Heart left ventricle (tissue), 16 donors: ENCODE measurements around the gene RHCG. TPM values are rescaled to one million over a fixed set of nuclear protein-coding genes. Genes with fewer than 3 reads are reported as not detected.

ENCODE experiments used
- ATAC-seq, 4 donors: fragments of 200-7000 bp; cut with Tn5 transposase; one replicate each; pipeline ENCODE4 v1.9.1; 2020 to 2022; ENCODE audit warnings: moderate library complexity in 4 of 4, mild to moderate bottlenecking in 3 of 4, moderate number of reproducible peaks in 1 of 4
- DNase-seq, 5 donors: peaks; one replicate each; pipeline ENCODE4 v3.0.0-alpha.2; 2020
- H3K27ac ChIP-seq, 12 donors: fragments of 200-600 bp; sonication (generic) in 4 of 12; one replicate each; pipeline versions ENCODE4 v1.5.0 to v1.8.0; 2016 to 2022; ENCODE audit warnings: mild to moderate bottlenecking in 2 of 12
- H3K27me3 ChIP-seq, 9 donors: fragments of 200-600 bp; sonication (generic) in 2 of 9; one replicate each; pipeline versions ENCODE4 v1.5.1 to v1.8.0; 2016 to 2022; ENCODE audit warnings: mild to moderate bottlenecking in 3 of 9
- H3K36me3 ChIP-seq, 9 donors: fragments of 200-600 bp; sonication (generic) in 2 of 9; one replicate each; pipeline versions ENCODE4 v1.5.0 to v1.8.0; 2018 to 2022; ENCODE audit warnings: mild to moderate bottlenecking in 2 of 9
- H3K4me1 ChIP-seq, 12 donors: fragments of 200-600 bp; sonication (generic) in 4 of 12; one replicate each; pipeline versions ENCODE4 v1.5.0 to v1.8.0; 2016 to 2022; ENCODE audit warnings: mild to moderate bottlenecking in 3 of 12
- H3K4me3 ChIP-seq, 12 donors: fragments of 200-600 bp; sonication (generic) in 4 of 12; one replicate each; pipeline versions ENCODE4 v1.5.0 to v1.8.0; 2017 to 2022; ENCODE audit warnings: mild to moderate bottlenecking in 9 of 12, moderate library complexity in 4 of 12
- H3K9me3 ChIP-seq, 12 donors: fragments of 200-600 bp; sonication (generic) in 4 of 12; one replicate each; pipeline versions ENCODE4 v1.5.0 to v1.8.0; 2016 to 2022; ENCODE audit warnings: mild to moderate bottlenecking in 1 of 12
- CTCF ChIP-seq, 12 donors: fragments of 200-600 bp; sonication (generic) in 4 of 12; IDR thresholded peaks; one replicate each; pipeline versions ENCODE4 v1.5.0 to v1.8.0; 2018 to 2022; ENCODE audit warnings: antibody characterized with exemption in 12 of 12, mild to moderate bottlenecking in 5 of 12
- POLR2A ChIP-seq, 2 donors: fragments of 450-650 bp; IDR thresholded peaks; one replicate each; pipeline ENCODE4 v1.6.1; 2017; ENCODE audit warnings: antibody characterized with exemption in 2 of 2, mild to moderate bottlenecking in 2 of 2, moderate library complexity in 2 of 2
- WGBS, 4 donors: extraction: QIAGEN DNeasy Blood & Tissue Kit in 2 of 4; methylation state at CpG; one replicate each; pipeline versions ENCODE4 v1.1.5 to v1.1.7; 2013 to 2018; 5-methylcytosine and 5-hydroxymethylcytosine counted together
- intact Hi-C, 10 donors: fragments of 100-400 bp; cut with DNase I; formaldehyde crosslinking; loops; one replicate each; pipeline versions ENCODE4 v1.11.1 to v1.14.2; 2022
- polyA plus RNA-seq, 2 donors: library from polyadenylated mRNA; stranded (reverse); fragments of 200-250 nt; gene quantifications; one replicate each; pipeline ENCODE4 v1.2.3, GENCODE V29; 2013
- total RNA-seq, 9 donors: library from RNA; depleted of rRNA in 2 of 9; stranded (reverse); fragments of >200 nt in 2 of 9; fragmentation: NEBNext Ultra II Directional in 3 of 9; extraction: Animal tissue kit (Norgen Biotek cat#: 25700) in 3 of 9; gene quantifications; one replicate each; pipeline versions ENCODE4 v1.1.0 to v1.2.4, GENCODE V29; 2016 to 2023
- donor health status: ischemic (EF 13 %, LVEDD 7.1; RV severe dilation, severe dysfunction).
- donor health status: healthy with polysubstance abuse.
- donor health status: DM: no; HTN: yes; CAD: no.
- donor health status: DM: no; HTN: no; CAD: no.
- donor health status: ischemic (EF 25% LVEDD 6.9; RV normal size, moderate dysfunction).
- donor health status: ischemic (EF 25% LVEDD 5.7; RV mildly dilated, moderate dysfunction).
- donor health status: healthy.
- donor health status: DM: yes; HTN: yes; CAD: no.
- donor health status: ischemic (EF 35%, LVEDD 5.7; RV mildly dilated, moderate dysfunction).
- donor health status: nonischemic (EF 11% LVEDD 7.7; RV severe dilation, severe dysfunction).
- donor health status: DM: yes; HTN: yes; CAD: no.
- donor health status: PGD.
- donor health status: ischemic (EF 29% LVEDD 5.4; RV normal size, mild dysfunction).
- donor health status: nonischemic (EF 23%, LVEDD 6.1; RV moderate dilation, normal function).

Gene RHCG
- total and polyA plus RNA-seq, 11 donors, result 0.20 to 2.9 (median 0.76) TPM; not detected in 4

- Histone ChIP-seq H3K4me1 (no peaks in the 10 kb centered on the region), H3K27me3 (peaks cover 0 to 41% (median 0%) of the 10 kb centered on the region in 9 donors), H3K36me3 (no peaks in the 10 kb centered on the region), H3K4me3 (no peak overlapping the region), H3K27ac (no peak overlapping the region), H3K9me3 (no peaks in the 10 kb centered on the region)
- DNase-seq (no peak), ATAC-seq (no peak)
- TF ChIP-seq POLR2A (IDR thresholded peaks at IDR 0.05) (no peak), CTCF (IDR thresholded peaks at IDR 0.05) (no peak)
- WGBS, 4 donors, result 83 to 87% (median 86%) methylated on average over 8 of the region's 8 CpGs
- intact Hi-C loops, result loop anchor here in 1 of 10 donors (10.0 kb wide), 1 partner anchor 62 kb away; no protein-coding TSS in a partner anchor
Observed at GRCh38 chr15:89463113-89463512, 33.3 kb downstream of the RHCG start.

- no peak for TF ChIP-seq POLR2A (IDR thresholded peaks at IDR 0.05)
- no peak for TF ChIP-seq CTCF (IDR thresholded peaks at IDR 0.05)
- Histone ChIP-seq H3K4me1 (no peaks in the 10 kb centered on the region), H3K27me3 (peaks cover 0 to 41% (median 0%) of the 10 kb centered on the region in 9 donors), H3K36me3 (no peaks in the 10 kb centered on the region), H3K9me3 (peaks cover 0 to under 1% (median 0%) of the 10 kb centered on the region in 12 donors), H3K27ac (no peak overlapping the region), H3K4me3 (no peak overlapping the region)
- whole genome bisulfite sequencing, 4 donors, result 75 to 79% (median 78%) methylated on average over 9 of the region's 9 CpGs
- no peak for DNase-seq
- intact Hi-C loops, result loop anchor here in 1 of 10 donors (10.0 kb wide), 1 partner anchor 62 kb away; no protein-coding TSS in a partner anchor
- no peak for ATAC-seq
Observed at GRCh38 chr15:89462198-89462912, 34.0 kb downstream of the RHCG start.

- H3K9me3 ChIP-seq, result peaks cover 0 to 7% (median 2%) of the 10 kb centered on the region in 12 donors
- intact Hi-C loops, result loop anchor here in 1 of 10 donors (10.0 kb wide), 1 partner anchor 63 kb away; no protein-coding TSS in a partner anchor
- no peak for ATAC-seq
- 62 to 94% (median 74%) methylated on average over 2 to 4 of the region's 4 CpGs for WGBS, 4 donors
- H3K27me3 ChIP-seq, result peaks cover 0 to 41% (median 0%) of the 10 kb centered on the region in 9 donors
- no peak for DNase-seq
- no peak overlapping the region for H3K27ac ChIP-seq
- no peaks in the 10 kb centered on the region for H3K4me1 ChIP-seq
- H3K4me3 ChIP-seq, result no peak overlapping the region
- no peaks in the 10 kb centered on the region for H3K36me3 ChIP-seq
- TF ChIP-seq POLR2A (IDR thresholded peaks at IDR 0.05) (no peak), CTCF (IDR thresholded peaks at IDR 0.05) (no peak)
Observed at GRCh38 chr15:89461386-89461785, 35.0 kb downstream of the RHCG start.

GRCh38 chr15:89460048-89460447, 36.3 kb downstream of the RHCG start:
- Histone ChIP-seq H3K27ac (no peak overlapping the region), H3K27me3 (peaks cover 0 to 39% (median 0%) of the 10 kb centered on the region in 9 donors)
- no peak for ATAC-seq

More at GRCh38 chr15:89460048-89460447, 36.3 kb downstream of the RHCG start:
- Histone ChIP-seq H3K4me3 (no peak overlapping the region), H3K36me3 (no peaks in the 10 kb centered on the region), H3K4me1 (no peaks in the 10 kb centered on the region), H3K9me3 (peaks cover 0 to 10% (median 2%) of the 10 kb centered on the region in 12 donors)
- intact Hi-C loops, result loop anchor here in 1 of 10 donors (10.0 kb wide), 1 partner anchor 65 kb away; no protein-coding TSS in a partner anchor
- no peak for DNase-seq
- no peak for TF ChIP-seq CTCF (IDR thresholded peaks at IDR 0.05)
- TF ChIP-seq POLR2A (IDR thresholded peaks at IDR 0.05), result no peak
- WGBS, 4 donors, result 31 to 60% (median 49%) methylated on average over 2 of the region's 2 CpGs
